ENCODE measurements around the gene PHF11. TPM values are rescaled to one million over a fixed set of nuclear protein-coding genes. Genes with fewer than 3 reads are reported as not detected.

Gene PHF11
- total RNA-seq, 1 donor from 2014 or later, result 16.4 TPM

- no peak for DNase-seq (ENCODE audit: low spot score)
- Mint-ChIP-seq H3K27me3 (ENCODE audit: unreplicated experiment) (peaks cover 1% of the 10 kb centered on the region), H3K4me3 (ENCODE audit: unreplicated experiment) (no peak overlapping the region), H3K36me3 (ENCODE audit: low read depth, unreplicated experiment) (peaks cover 25% of the 10 kb centered on the region), H3K4me1 (ENCODE audit: unreplicated experiment) (no peaks in the 10 kb centered on the region), H3K9me3 (ENCODE audit: unreplicated experiment) (no peaks in the 10 kb centered on the region), H3K27ac (ENCODE audit: unreplicated experiment) (no peak overlapping the region)
- TF ChIP-seq CTCF (IDR thresholded peaks at IDR 0.05; ENCODE audit: unreplicated experiment), result no peak
Measured at GRCh38 chr13:49550942-49551644, 55.3 kb downstream of the PHF11 start.

GRCh38 chr13:49553888-49554287, 58.1 kb downstream of the PHF11 start:
- H3K27me3 Mint-ChIP-seq (ENCODE audit: unreplicated experiment), result peaks cover 3% of the 10 kb centered on the region

GRCh38 chr13:49554387-49554786, 58.6 kb downstream of the PHF11 start:
- no peak for DNase-seq (ENCODE audit: low spot score)
- H3K4me3 Mint-ChIP-seq (ENCODE audit: unreplicated experiment), result no peak overlapping the region
- H3K36me3 Mint-ChIP-seq (ENCODE audit: low read depth, unreplicated experiment), result peaks cover 20% of the 10 kb centered on the region
- TF ChIP-seq CTCF (IDR thresholded peaks at IDR 0.05; ENCODE audit: unreplicated experiment), result no peak
- peaks cover 3% of the 10 kb centered on the region for H3K27me3 Mint-ChIP-seq (ENCODE audit: unreplicated experiment)
- H3K4me1 Mint-ChIP-seq (ENCODE audit: unreplicated experiment), result peaks cover 9% of the 10 kb centered on the region
- H3K9me3 Mint-ChIP-seq (ENCODE audit: unreplicated experiment), result no peaks in the 10 kb centered on the region
- H3K27ac Mint-ChIP-seq (ENCODE audit: unreplicated experiment), result no peak overlapping the region

More at GRCh38 chr13:49553888-49554287, 58.1 kb downstream of the PHF11 start:
- no peaks in the 10 kb centered on the region for H3K9me3 Mint-ChIP-seq (ENCODE audit: unreplicated experiment)
- DNase-seq (ENCODE audit: low spot score), result no peak
- H3K4me1 Mint-ChIP-seq (ENCODE audit: unreplicated experiment), result peaks cover 9% of the 10 kb centered on the region
- H3K4me3 Mint-ChIP-seq (ENCODE audit: unreplicated experiment), result no peak overlapping the region
- no peak overlapping the region for H3K27ac Mint-ChIP-seq (ENCODE audit: unreplicated experiment)
- H3K36me3 Mint-ChIP-seq (ENCODE audit: low read depth, unreplicated experiment), result peaks cover 17% of the 10 kb centered on the region
- TF ChIP-seq CTCF (IDR thresholded peaks at IDR 0.05; ENCODE audit: unreplicated experiment), result no peak

- Mint-ChIP-seq H3K4me1 (ENCODE audit: unreplicated experiment) (peaks cover 9% of the 10 kb centered on the region), H3K27me3 (ENCODE audit: unreplicated experiment) (peaks cover 1% of the 10 kb centered on the region), H3K4me3 (ENCODE audit: unreplicated experiment) (peak overlapping the region; percentile 56), H3K27ac (ENCODE audit: unreplicated experiment) (no peak overlapping the region), H3K9me3 (ENCODE audit: unreplicated experiment) (no peaks in the 10 kb centered on the region), H3K36me3 (ENCODE audit: low read depth, unreplicated experiment) (peaks cover 37% of the 10 kb centered on the region)
- TF ChIP-seq CTCF (IDR thresholded peaks at IDR 0.05; ENCODE audit: unreplicated experiment), result no peak
- DNase-seq (ENCODE audit: low spot score), result no peak
Measured at GRCh38 chr13:49559006-49559405, 63.3 kb downstream of the PHF11 start.

GRCh38 chr13:49560270-49561061, 64.7 kb downstream of the PHF11 start:
- Mint-ChIP-seq H3K4me3 (ENCODE audit: unreplicated experiment) (peak overlapping the region; percentile 42), H3K27me3 (ENCODE audit: unreplicated experiment) (peaks cover 1% of the 10 kb centered on the region), H3K36me3 (ENCODE audit: low read depth, unreplicated experiment) (peaks cover 39% of the 10 kb centered on the region)

More at GRCh38 chr13:49560270-49561061, 64.7 kb downstream of the PHF11 start:
- no peaks in the 10 kb centered on the region for H3K9me3 Mint-ChIP-seq (ENCODE audit: unreplicated experiment)
- H3K27ac Mint-ChIP-seq (ENCODE audit: unreplicated experiment), result no peak overlapping the region
- no peak for DNase-seq (ENCODE audit: low spot score)
- H3K4me1 Mint-ChIP-seq (ENCODE audit: unreplicated experiment), result peaks cover 9% of the 10 kb centered on the region
- no peak for TF ChIP-seq CTCF (IDR thresholded peaks at IDR 0.05; ENCODE audit: unreplicated experiment)
